ENCODE measurements around the gene ZNF544. TPM values are rescaled to one million over a fixed set of nuclear protein-coding genes. Genes with fewer than 3 reads are reported as not detected.

ZNF544 gene
- total RNA-seq, result 20.1 TPM

DNA sequence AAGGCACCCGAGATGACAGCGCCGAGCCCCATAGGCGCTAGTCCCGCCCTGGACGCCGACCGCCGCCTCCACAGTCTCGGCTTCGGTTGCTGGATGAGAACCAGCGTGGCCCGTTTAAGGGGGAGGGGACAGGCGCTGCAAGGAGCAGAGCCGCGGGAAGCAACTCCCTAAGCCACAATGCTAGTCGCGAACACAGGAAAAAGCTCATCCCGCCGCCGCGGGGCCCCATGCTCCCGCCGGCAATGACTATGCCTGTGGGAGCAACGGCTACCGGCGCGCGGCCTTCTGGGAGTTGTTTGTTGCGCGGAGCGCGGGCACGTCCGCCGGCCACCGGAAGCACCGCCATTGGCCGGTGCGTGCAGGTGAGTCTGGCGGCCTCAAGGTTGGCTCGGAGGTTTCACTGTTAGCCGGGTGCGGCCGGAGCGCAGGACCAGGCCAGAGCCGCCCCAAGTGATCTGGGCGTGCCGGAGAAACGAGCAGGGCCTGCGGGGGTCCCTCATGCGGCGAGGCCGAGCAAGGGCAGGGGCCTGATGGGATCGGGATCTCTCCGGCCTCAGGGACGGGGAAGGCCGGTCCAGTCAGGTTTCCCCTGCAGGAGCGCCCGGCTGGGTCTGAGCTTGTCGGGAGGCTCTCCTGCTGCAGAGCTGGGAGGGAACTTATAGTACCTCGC is at the start of gene ZNF544:
Gene ZNF544 (plus strand): TSS at position 330 of the 670 bp plus-strand sequence. CDS start 15,110 bp downstream, outside the sequence.
- H3K4me3 ChIP-seq, result peak within 1 kb of the TSS; percentile 64 to 69
- intact Hi-C loops (cut with DNase I), result no loop called here
- H3K27ac ChIP-seq, result peak within 1 kb of the TSS; percentile 54
- no peaks in the 10 kb centered on the region for H3K27me3 ChIP-seq
- peaks cover 2% of the 10 kb centered on the region for H3K9me3 ChIP-seq
- peaks cover 8% of the 10 kb centered on the region for H3K4me1 ChIP-seq
- peaks cover 0 to 39% of the 10 kb centered on the region in 2 donors for H3K36me3 ChIP-seq
- no peak for DNase-seq (ENCODE audit: extremely low spot score in 2 of 2)
- TF ChIP-seq, protein P1, sequence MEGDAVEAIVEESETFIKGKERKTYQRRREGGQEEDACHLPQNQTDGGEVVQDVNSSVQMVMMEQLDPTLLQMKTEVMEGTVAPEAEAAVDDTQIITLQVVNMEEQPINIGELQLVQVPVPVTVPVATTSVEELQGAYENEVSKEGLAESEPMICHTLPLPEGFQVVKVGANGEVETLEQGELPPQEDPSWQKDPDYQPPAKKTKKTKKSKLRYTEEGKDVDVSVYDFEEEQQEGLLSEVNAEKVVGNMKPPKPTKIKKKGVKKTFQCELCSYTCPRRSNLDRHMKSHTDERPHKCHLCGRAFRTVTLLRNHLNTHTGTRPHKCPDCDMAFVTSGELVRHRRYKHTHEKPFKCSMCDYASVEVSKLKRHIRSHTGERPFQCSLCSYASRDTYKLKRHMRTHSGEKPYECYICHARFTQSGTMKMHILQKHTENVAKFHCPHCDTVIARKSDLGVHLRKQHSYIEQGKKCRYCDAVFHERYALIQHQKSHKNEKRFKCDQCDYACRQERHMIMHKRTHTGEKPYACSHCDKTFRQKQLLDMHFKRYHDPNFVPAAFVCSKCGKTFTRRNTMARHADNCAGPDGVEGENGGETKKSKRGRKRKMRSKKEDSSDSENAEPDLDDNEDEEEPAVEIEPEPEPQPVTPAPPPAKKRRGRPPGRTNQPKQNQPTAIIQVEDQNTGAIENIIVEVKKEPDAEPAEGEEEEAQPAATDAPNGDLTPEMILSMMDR (IDR thresholded peaks at IDR 0.05), result no peak
- TF ChIP-seq POLR2A (IDR thresholded peaks at IDR 0.05) (no peak), POLR2AphosphoS5 (IDR thresholded peaks at IDR 0.05; ENCODE audit: insufficient read depth in 1 of 2, low read depth in 1 of 2) (peak; percentile 64 to 74)

DNA sequence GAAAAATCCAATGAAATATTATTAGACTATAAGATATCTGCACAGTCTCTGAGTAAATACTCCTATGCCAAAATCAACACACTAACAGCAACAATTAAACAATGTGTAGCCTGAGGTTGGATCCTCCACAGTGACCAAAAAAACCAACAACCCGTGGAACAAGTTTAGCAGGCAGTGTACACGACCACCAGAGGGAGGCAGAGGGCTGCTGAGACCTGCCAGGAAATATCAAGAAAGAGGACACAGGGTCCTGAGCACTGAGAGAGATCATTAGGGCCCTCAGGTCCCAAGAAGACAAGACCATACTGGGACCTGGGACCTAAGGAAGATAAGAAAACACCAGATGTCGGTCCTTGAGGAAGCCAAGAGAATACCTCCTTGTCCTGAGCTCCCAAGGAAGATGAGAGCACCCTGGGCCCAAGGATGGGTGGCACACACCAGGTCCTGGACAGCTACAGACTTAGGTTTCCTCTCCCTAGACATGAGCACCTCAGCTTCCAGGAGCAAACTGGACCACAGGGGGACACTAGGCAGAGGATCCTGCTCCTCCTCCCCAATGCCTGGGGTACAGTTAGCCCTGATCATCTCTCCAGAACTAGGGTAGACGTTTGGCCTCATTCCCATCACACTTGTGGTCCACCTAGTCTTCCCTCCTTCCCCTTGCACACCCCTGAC is 46.7 kb upstream of the ZNF544 start:
- Histone ChIP-seq H3K27ac (peak overlapping the region; percentile 89), H3K9me3 (peaks cover 87% of the 10 kb centered on the region), H3K27me3 (no peaks in the 10 kb centered on the region), H3K4me1 (peaks cover 15% of the 10 kb centered on the region), H3K36me3 (peaks cover under 1 to 64% of the 10 kb centered on the region in 2 donors), H3K4me3 (peak overlapping the region; percentile 77 to 97)
- TF ChIP-seq POLR2A (IDR thresholded peaks at IDR 0.05) (no peak), POLR2AphosphoS5 (IDR thresholded peaks at IDR 0.05; ENCODE audit: insufficient read depth in 1 of 2, low read depth in 1 of 2) (no peak)
- TF ChIP-seq, protein P1 (IDR thresholded peaks at IDR 0.05), result no peak
- intact Hi-C loops (cut with DNase I), result no loop called here
- no peak for DNase-seq (ENCODE audit: extremely low spot score in 2 of 2)

DNA sequence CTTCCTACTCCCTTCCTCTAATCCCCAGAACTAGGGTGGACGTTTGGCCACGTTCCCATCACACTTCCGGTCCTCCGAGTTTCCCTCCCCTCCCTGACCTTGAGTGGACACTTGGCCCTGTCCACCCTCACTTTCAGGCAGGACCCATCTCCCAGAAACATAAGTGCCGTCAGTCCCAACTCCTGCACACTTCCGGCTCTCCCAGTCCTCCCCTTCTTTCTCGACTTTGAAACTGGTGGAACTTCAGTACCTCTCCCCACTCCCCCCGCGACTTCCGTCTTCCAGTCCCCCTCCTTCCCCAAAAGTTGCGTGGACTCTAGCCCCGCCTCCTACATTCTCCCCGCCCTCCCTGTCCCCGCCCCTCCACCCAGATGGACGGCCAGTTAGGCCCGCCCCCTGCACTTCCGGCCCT is 46.1 kb upstream of the ZNF544 start:
- intact Hi-C loops (cut with DNase I), result no loop called here
- H3K36me3 ChIP-seq, result peaks cover 6 to 68% of the 10 kb centered on the region in 2 donors
- H3K27ac ChIP-seq, result peak overlapping the region; percentile 89
- peak overlapping the region; percentile 77 to 97 for H3K4me3 ChIP-seq
- peaks cover 15% of the 10 kb centered on the region for H3K4me1 ChIP-seq
- no peaks in the 10 kb centered on the region for H3K27me3 ChIP-seq
- TF ChIP-seq POLR2A (IDR thresholded peaks at IDR 0.05) (no peak), POLR2AphosphoS5 (IDR thresholded peaks at IDR 0.05; ENCODE audit: insufficient read depth in 1 of 2, low read depth in 1 of 2) (no peak)
- TF ChIP-seq, protein P1 (IDR thresholded peaks at IDR 0.05), result no peak
- peaks cover 87% of the 10 kb centered on the region for H3K9me3 ChIP-seq
- no peak for DNase-seq (ENCODE audit: extremely low spot score in 2 of 2)

DNA sequence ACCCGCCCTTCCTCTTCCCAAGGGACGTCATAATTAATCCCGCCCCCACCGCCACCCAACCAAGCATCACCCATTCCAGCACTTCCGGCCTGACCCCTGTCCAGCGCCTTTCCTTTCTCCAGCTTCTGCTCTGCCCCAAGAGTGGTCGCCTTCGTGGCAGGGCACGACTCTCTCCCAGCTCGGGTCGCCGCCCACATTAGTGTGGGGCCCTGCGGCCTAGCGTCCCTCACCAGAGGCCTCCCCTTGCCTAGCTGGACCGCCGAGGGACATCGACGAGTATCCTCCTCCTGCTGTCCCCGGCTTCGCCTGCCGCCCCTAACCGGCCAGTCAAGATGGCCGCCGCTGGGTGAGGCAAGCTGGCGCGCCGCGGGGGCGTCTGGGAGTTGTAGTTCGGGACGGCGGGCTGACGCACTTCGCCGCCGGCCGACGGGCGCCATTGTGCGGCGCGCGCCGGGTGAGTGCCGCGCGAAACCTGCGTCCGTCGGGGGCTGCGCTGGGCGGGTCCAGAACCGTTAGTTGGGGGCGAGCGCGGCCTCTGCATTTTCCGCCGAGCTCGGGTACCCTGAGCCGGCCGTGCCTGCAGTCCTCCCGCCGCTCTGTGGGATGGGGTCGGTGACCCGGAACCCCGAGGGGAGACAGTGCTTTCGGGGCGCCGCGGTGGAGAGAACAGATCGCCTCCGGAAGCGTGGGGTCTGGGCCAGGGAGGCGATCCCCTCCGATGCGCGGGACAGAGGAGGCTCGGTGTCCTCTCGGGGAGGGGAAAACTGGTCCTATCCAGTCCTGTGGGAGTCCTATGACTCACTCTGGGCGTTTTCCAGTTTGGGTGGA is 45.5 kb upstream of the ZNF544 start, which contains the start of gene ZNF274:
Gene ZNF274 (plus strand): TSS at position 73 of the 828 bp plus-strand sequence. CDS start 905 bp downstream, outside the sequence.
- Histone ChIP-seq H3K9me3 (peaks cover 87% of the 10 kb centered on the region), H3K4me3 (peak within 1 kb of the TSS; percentile 77 to 97), H3K4me1 (peaks cover 15% of the 10 kb centered on the region), H3K27ac (peak within 1 kb of the TSS; percentile 89), H3K27me3 (no peaks in the 10 kb centered on the region), H3K36me3 (peaks cover 6 to 71% of the 10 kb centered on the region in 2 donors)
- TF ChIP-seq POLR2A (IDR thresholded peaks at IDR 0.05) (peak in 1 of 2 donors; percentile 49), POLR2AphosphoS5 (IDR thresholded peaks at IDR 0.05; ENCODE audit: insufficient read depth in 1 of 2, low read depth in 1 of 2) (peak in 1 of 2 donors; percentile 87)
- TF ChIP-seq, protein P1 (IDR thresholded peaks at IDR 0.05), result no peak
- intact Hi-C loops (cut with DNase I), result no loop called here
- peak in 1 of 2 donors; percentile 92 for DNase-seq (ENCODE audit: extremely low spot score in 2 of 2)
